ENCODE data around the gene PARD6B.

- no peak for TF ChIP-seq EZH2 (IDR thresholded peaks at IDR 0.05; ENCODE audit: borderline replicate concordance, low read depth, low read length, severe bottlenecking)
- no peak for TF ChIP-seq CTCF (IDR thresholded peaks at IDR 0.05; ENCODE audit: borderline replicate concordance, extremely low read depth, low read length, poor library complexity, severe bottlenecking)
These were observed 68.0 kb downstream of the PARD6B start for GRCh38 chr20:50799176-50799889.
